ENCODE results near the gene TMEM163. TPM values are rescaled to one million over a fixed set of nuclear protein-coding genes. Genes with fewer than 3 reads are reported as not detected.

Gene TMEM163
- total RNA-seq, 1 experiment from 2014 or later, result 0.94 TPM

GRCh38 chr2:134465228-134466105 lies 253.3 kb downstream of the TMEM163 start:
- no peak overlapping the region for H3K4me3 Mint-ChIP-seq
- H3K36me3 Mint-ChIP-seq, result no peaks in the 10 kb centered on the region
- peaks cover 5% of the 10 kb centered on the region for H3K4me1 Mint-ChIP-seq
- TF ChIP-seq TP53 (CRISPR knock-in tag; IDR thresholded peaks at IDR 0.05) (no peak), IRF2 (CRISPR knock-in tag; IDR thresholded peaks at IDR 0.05; ENCODE audit: borderline replicate concordance, low read depth) (no peak), ESRRA (CRISPR knock-in tag; IDR thresholded peaks at IDR 0.05; ENCODE audit: borderline replicate concordance) (no peak), HMGXB4 (CRISPR knock-in tag; IDR thresholded peaks at IDR 0.05) (no peak), JUN (CRISPR knock-in tag; IDR thresholded peaks at IDR 0.05) (no peak)
- TF ChIP-seq, protein P1, sequence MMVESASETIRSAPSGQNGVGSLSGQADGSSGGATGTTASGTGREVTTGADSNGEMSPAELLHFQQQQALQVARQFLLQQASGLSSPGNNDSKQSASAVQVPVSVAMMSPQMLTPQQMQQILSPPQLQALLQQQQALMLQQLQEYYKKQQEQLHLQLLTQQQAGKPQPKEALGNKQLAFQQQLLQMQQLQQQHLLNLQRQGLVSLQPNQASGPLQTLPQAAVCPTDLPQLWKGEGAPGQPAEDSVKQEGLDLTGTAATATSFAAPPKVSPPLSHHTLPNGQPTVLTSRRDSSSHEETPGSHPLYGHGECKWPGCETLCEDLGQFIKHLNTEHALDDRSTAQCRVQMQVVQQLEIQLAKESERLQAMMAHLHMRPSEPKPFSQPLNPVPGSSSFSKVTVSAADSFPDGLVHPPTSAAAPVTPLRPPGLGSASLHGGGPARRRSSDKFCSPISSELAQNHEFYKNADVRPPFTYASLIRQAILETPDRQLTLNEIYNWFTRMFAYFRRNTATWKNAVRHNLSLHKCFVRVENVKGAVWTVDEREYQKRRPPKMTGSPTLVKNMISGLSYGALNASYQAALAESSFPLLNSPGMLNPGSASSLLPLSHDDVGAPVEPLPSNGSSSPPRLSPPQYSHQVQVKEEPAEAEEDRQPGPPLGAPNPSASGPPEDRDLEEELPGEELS (CRISPR knock-in tag; IDR thresholded peaks at IDR 0.05), result no peak
- ChIA-PET CTCF (interaction anchor here (1.1 to 3.1 kb wide), 2 partner anchors 15 to 54 kb away, joined by 3 to 16 read pairs; no protein-coding TSS in a partner anchor), POLR2A (no interaction called here)
- no peak overlapping the region for H3K27ac Mint-ChIP-seq
- H3K27me3 Mint-ChIP-seq (ENCODE audit: low read depth), result no peaks in the 10 kb centered on the region
- DNase-seq (ENCODE audit: low spot score) (no peak), ATAC-seq (no peak)
- no peaks in the 10 kb centered on the region for H3K9me3 Mint-ChIP-seq

DNA sequence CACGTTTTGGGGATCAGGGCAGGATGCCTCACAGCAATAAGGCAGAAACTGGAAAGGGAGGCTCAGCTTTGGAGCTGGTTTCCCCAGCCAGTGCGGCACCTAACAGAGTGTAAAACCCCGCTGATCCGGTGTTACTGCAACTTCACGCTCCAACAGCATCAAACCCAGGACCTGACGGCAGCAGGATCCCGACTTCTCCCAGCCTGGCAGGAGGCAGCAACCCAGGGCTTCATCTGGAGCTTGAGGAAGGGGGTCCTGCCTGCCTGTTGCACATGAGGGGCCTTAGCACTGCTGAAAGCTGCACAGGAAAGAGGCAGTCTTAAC lies 255.1 kb downstream of the TMEM163 start:
- POLR2A ChIA-PET, result no interaction called here
- ATAC-seq (no peak), DNase-seq (ENCODE audit: low spot score) (no peak)
- no peaks in the 10 kb centered on the region for H3K36me3 Mint-ChIP-seq
- TF ChIP-seq AFF4 (CRISPR knock-in tag; IDR thresholded peaks at IDR 0.05; ENCODE audit: borderline replicate concordance) (no peak), ZNF423 (CRISPR knock-in tag; IDR thresholded peaks at IDR 0.05) (no peak), MLX (CRISPR knock-in tag; IDR thresholded peaks at IDR 0.05) (no peak), NR1H2 (CRISPR knock-in tag; IDR thresholded peaks at IDR 0.05) (no peak), TCF7 (CRISPR knock-in tag; IDR thresholded peaks at IDR 0.05; ENCODE audit: low read depth) (no peak), CREM (CRISPR knock-in tag; IDR thresholded peaks at IDR 0.05) (no peak), OVOL2 (CRISPR knock-in tag; IDR thresholded peaks at IDR 0.05; ENCODE audit: borderline replicate concordance) (no peak), E2F5 (CRISPR knock-in tag; IDR thresholded peaks at IDR 0.05) (no peak), PRDM15 (CRISPR knock-in tag; IDR thresholded peaks at IDR 0.05) (no peak), NFE2L1 (CRISPR knock-in tag; IDR thresholded peaks at IDR 0.05) (no peak)
- TF ChIP-seq, protein P2, sequence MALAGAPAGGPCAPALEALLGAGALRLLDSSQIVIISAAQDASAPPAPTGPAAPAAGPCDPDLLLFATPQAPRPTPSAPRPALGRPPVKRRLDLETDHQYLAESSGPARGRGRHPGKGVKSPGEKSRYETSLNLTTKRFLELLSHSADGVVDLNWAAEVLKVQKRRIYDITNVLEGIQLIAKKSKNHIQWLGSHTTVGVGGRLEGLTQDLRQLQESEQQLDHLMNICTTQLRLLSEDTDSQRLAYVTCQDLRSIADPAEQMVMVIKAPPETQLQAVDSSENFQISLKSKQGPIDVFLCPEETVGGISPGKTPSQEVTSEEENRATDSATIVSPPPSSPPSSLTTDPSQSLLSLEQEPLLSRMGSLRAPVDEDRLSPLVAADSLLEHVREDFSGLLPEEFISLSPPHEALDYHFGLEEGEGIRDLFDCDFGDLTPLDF (CRISPR knock-in tag; IDR thresholded peaks at IDR 0.05), result no peak
- no peak overlapping the region for H3K27ac Mint-ChIP-seq
- peaks cover 5% of the 10 kb centered on the region for H3K4me1 Mint-ChIP-seq
- no peaks in the 10 kb centered on the region for H3K9me3 Mint-ChIP-seq
- CTCF ChIA-PET, result interaction anchor here (1.4 to 3.1 kb wide), 2 partner anchors 13 to 26 kb away, joined by 4 to 16 read pairs; no protein-coding TSS in a partner anchor
- H3K27me3 Mint-ChIP-seq (ENCODE audit: low read depth), result no peaks in the 10 kb centered on the region
- H3K4me3 Mint-ChIP-seq, result no peak overlapping the region

All from WTC11 (cell line).